SH-SY5Y (cell line): ENCODE measurements around the gene GRPEL1.

Experiments
- GATA2 ChIP-seq: IDR thresholded peaks from 2 replicates; pipeline ENCODE4 v1.6.1; 2011; ENCODE audit warnings: mild to moderate bottlenecking, low read depth, low read length
- GATA3 ChIP-seq: IDR thresholded peaks from 2 replicates; pipeline ENCODE4 v1.6.1; 2011; ENCODE audit warnings: low read depth, mild to moderate bottlenecking, low read length, moderate library complexity

Gene GRPEL1

GRCh38 chr4:7048642-7049041 is 19.2 kb downstream of the GRPEL1 start:
- TF ChIP-seq GATA3 = no peak
- no peak for TF ChIP-seq GATA2

GRCh38 chr4:7046971-7047370 is 20.9 kb downstream of the GRPEL1 start:
- no peak for TF ChIP-seq GATA2
- TF ChIP-seq GATA3 = no peak

- TF ChIP-seq GATA2 (no peak), GATA3 (no peak)
These were observed 21.6 kb downstream of the GRPEL1 start for GRCh38 chr4:7045961-7046921.

DNA sequence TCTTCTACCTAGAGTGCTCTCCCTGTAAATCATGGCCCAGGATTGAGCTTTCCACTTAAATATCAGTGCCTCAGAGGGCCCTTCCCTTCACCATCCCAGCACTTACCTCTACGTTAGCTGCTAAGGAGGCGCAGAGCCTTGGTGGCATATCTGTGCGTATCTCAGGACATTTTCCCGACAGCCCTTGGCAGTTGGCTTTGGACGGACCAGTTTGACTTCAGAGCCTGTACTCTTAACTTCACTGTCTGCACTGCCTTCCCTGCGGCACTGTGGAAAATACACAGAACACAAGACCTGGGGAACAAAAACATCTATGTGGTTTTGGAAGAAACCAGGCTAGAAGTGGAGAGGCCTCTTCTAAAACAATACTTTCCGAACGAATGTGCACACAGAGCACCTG is 22.3 kb downstream of the GRPEL1 start:
- no peak for TF ChIP-seq GATA2

DNA sequence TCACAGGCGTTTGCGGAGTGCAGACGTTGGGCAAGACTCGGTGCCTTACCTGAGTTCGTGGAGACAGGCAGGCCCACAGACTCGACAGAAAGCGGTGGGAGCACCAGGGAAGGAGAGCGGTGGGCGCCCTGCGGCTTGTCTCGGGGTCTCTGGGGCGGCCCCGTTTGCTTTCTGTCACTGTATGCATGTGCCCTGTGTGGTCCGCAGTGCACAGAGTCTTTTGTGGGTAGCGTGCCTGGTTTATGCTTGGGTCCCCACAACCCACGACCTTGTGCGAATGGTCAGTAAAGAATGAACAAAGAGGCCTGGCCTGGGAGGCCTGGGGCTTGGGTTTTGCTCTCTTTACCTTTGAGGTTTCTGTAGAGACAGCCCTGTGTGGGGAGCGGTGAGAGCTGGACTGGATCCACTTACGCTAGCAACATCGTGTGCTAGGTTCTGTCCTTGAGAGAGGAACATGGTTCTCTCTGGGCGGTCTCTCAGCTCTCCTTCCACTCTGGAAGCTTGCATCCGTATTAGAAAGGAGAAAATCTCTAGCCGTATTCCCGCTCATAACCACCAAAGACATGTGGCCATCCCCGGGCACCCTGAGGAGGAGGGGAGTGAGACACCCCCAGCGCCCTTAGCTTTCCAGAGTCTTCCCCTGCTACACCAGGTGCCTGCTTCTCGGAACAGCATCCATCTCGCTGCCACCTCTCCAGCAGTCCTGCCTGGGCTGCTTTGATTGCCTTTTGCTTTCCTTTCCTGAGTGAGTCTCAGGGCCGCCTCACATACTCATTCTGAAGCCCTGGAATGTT is 23.5 kb downstream of the GRPEL1 start:
- TF ChIP-seq GATA2 (no peak), GATA3 (no peak)

DNA sequence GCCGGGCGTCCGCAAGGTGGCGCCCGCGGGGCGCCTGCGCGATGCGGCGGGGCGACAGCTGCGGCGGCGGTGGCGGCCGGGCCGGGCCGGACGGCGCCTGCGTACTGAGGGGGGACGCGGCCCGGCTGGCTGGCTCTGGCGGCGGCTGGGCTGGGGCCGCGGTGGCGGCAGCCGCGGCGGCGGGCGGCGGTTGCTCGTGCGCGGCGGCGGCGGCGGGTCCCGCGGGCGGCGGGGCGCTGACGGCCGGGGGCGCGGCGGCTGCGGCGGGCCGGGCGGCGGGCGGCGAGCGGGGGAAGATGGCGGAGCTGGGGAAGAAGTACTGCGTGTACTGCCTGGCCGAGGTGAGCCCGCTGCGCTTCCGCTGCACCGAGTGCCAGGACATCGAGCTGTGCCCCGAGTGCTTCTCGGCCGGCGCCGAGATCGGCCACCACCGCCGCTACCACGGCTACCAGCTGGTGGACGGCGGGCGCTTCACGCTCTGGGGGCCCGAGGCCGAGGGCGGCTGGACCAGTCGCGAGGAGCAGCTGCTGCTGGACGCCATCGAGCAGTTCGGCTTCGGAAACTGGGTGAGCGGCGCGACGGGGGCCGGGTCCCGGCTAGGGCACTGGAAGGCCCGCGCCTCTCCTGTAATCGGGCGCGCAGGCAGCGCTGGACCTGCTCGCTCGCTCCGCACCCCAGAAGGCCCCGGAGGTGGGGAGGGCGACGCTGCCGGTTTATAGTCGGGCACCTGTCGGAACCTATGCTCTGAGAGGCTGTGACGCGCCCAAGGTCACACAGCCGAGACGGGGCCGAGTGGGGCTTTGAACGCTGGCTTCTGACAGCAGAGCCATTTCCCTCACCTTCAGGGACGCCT is 24.4 kb downstream of the GRPEL1 start, which contains the start of gene TADA2B:
Gene TADA2B, plus strand, starts transcription at position 89 of the 853 bp plus-strand sequence. Its CDS starts 208 bp downstream, at position 297.
- TF ChIP-seq GATA3 = no peak
- no peak for TF ChIP-seq GATA2

- TF ChIP-seq GATA2 = no peak
- no peak for TF ChIP-seq GATA3
These were observed 25.2 kb downstream of the GRPEL1 start for GRCh38 chr4:7042503-7043283.

- TF ChIP-seq GATA3 (no peak), GATA2 (no peak)
These were observed 25.9 kb downstream of the GRPEL1 start for GRCh38 chr4:7041801-7042502.

DNA sequence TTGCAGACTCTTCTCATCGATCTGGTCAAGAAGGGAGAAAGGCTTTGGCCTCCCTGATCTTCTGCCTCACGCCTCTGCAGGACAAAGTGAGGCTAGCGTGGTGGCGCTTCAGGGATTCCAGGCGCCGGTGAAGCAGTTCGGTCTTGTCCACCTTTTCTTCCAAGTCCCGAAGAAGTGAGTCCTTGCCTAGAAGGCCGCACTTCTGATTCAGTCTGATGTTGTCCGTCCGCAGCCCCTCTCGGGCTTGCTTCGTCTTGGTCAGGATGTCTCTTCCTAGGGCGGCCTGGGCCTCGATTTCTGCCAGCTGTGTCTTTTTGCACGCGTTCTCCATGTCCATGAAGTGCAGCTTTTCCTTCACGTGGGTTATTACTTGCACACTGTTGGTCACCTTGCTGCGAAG is 26.6 kb downstream of the GRPEL1 start:
- no peak for TF ChIP-seq GATA2
- TF ChIP-seq GATA3 = no peak

GRCh38 chr4:7040765-7041164 is 27.1 kb downstream of the GRPEL1 start:
- TF ChIP-seq GATA3 (no peak), GATA2 (no peak)

GRCh38 chr4:7037425-7037824 is 30.4 kb downstream of the GRPEL1 start:
- TF ChIP-seq GATA2 (no peak), GATA3 (no peak)

- TF ChIP-seq GATA2 = no peak
These were observed 33.4 kb downstream of the GRPEL1 start for GRCh38 chr4:7034262-7035081.

DNA sequence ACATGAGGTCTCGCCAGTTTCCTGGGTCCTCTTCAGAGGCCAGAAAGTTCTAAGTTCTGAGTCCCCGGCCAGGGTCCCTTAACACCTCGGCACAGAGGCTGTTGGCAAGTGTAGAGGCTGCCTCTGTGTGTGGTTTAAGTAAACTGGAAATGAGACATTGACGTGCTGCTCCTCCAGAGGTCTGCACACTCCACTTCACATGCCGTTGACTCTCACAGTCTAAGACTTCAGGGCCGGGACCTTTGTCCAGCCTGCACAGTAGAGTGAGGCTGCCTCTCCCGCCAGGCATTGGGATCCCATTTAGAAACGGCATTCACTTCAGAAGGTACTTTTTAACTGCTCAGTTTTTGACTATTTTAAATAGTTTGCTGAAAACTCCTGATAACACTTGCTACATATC is 35.3 kb downstream of the GRPEL1 start:
- no peak for TF ChIP-seq GATA3
- TF ChIP-seq GATA2 = no peak
